ENCODE results near the gene ITGB1BP1.

The ITGB1BP1 gene

DNA sequence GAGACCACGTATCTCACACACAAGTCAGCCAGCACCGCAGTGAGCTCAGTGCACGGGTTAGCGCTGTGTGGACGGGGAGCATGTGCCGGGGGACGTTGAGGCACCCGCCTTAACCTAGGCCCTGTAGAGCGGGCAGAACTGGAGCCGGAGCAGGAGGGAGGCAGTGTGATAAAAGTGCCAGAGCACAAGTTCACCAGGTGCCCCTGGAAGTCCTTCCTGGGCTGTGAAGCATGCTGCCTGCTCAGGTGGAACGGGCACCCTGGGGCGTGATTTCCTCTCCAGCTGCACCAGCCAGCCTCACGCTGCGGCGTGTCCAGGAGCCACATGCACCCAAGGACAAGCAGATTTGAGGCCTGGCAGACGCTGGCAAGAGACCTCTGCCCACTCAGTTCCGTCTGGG lies 50.3 kb downstream of the ITGB1BP1 start:
- no peak for DNase-seq (ENCODE audit: extremely low read depth, low read depth)
- TF ChIP-seq, protein P1, sequence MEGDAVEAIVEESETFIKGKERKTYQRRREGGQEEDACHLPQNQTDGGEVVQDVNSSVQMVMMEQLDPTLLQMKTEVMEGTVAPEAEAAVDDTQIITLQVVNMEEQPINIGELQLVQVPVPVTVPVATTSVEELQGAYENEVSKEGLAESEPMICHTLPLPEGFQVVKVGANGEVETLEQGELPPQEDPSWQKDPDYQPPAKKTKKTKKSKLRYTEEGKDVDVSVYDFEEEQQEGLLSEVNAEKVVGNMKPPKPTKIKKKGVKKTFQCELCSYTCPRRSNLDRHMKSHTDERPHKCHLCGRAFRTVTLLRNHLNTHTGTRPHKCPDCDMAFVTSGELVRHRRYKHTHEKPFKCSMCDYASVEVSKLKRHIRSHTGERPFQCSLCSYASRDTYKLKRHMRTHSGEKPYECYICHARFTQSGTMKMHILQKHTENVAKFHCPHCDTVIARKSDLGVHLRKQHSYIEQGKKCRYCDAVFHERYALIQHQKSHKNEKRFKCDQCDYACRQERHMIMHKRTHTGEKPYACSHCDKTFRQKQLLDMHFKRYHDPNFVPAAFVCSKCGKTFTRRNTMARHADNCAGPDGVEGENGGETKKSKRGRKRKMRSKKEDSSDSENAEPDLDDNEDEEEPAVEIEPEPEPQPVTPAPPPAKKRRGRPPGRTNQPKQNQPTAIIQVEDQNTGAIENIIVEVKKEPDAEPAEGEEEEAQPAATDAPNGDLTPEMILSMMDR (IDR thresholded peaks at IDR 0.05; ENCODE audit: low read depth, low read length, missing control alignments): no peak

DNA sequence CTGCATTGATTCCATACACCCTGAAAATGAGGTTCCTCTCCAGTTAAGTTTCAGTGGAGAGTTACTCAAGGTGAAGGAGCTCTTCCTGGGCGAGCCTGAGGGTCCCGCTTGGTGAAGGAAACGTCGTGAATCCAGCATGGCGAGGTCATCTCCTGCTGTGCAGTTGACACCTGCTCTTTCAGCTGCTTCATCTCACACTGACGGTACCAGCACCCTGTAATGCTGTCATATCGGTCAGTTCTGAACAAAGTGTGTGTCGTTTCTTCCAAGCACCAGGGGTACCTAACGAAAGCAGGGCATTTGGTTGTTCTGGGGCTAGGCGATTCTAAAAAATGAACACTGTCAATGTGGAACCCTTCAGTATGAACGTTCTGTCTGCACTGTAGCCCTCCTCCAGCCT lies 52.6 kb downstream of the ITGB1BP1 start:
- TF ChIP-seq, protein P1 (IDR thresholded peaks at IDR 0.05; ENCODE audit: low read depth, low read length, missing control alignments): no peak
- no peak for DNase-seq (ENCODE audit: extremely low read depth, low read depth)
- H3K4me3 ChIP-seq (replicated peaks; ENCODE audit: low read depth, low read length): no peak overlapping the region

More for the DNA sequence above, 50.3 kb downstream of the ITGB1BP1 start:
- no peak overlapping the region for H3K4me3 ChIP-seq (replicated peaks; ENCODE audit: low read depth, low read length)

DNA sequence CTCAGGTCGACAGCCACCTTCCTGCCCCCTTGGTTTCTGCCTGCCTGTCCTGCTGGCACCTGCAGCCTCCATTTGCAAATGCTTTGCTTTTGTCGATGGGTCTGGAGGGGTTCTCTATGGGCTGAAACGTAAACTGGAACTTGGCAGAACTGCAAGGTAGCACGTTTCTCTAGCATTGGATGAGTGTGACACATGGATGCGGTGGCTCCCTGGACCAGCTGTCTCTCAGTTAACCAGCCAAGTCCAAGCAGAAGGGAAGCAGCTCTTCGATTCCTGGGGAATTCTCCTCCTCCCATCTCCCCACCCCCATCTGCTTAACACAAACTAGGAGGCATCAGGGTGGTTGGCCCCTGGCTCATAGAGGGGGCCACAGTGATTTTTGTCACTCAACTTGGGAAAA lies 57.3 kb downstream of the ITGB1BP1 start:
- TF ChIP-seq, protein P1 (IDR thresholded peaks at IDR 0.05; ENCODE audit: low read depth, low read length, missing control alignments): no peak
- no peak for DNase-seq (ENCODE audit: extremely low read depth, low read depth)
- H3K4me3 ChIP-seq (replicated peaks; ENCODE audit: low read depth, low read length): no peak overlapping the region

DNA sequence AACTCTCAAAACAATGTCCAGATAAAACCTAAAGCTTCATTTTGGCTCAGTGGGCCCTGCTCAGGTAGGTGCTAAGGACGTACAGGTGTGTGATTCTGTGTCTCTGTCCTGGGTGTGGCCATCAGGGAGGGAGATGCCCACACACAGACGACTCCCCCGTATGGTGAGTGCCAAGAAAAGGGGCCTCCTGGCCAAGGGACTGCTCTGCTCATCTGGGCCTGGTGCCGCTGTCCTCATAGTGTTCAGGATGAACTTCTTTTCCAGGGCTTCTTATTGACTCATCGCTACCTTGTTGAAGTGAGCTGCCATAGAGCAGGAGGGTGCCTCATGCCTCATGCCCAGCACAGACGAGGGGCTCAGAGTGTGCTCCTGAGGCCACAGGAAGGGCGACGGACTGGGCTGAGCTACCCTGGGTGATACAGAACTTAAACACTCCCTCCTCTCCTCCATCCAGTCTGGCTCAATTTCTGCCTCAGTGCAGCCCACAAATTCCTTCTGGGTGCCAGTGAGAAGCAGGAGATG lies 57.8 kb downstream of the ITGB1BP1 start:
- TF ChIP-seq, protein P1 (IDR thresholded peaks at IDR 0.05; ENCODE audit: low read depth, low read length, missing control alignments): no peak
- no peak overlapping the region for H3K4me3 ChIP-seq (replicated peaks; ENCODE audit: low read depth, low read length)
- DNase-seq (ENCODE audit: extremely low read depth, low read depth): no peak

DNA sequence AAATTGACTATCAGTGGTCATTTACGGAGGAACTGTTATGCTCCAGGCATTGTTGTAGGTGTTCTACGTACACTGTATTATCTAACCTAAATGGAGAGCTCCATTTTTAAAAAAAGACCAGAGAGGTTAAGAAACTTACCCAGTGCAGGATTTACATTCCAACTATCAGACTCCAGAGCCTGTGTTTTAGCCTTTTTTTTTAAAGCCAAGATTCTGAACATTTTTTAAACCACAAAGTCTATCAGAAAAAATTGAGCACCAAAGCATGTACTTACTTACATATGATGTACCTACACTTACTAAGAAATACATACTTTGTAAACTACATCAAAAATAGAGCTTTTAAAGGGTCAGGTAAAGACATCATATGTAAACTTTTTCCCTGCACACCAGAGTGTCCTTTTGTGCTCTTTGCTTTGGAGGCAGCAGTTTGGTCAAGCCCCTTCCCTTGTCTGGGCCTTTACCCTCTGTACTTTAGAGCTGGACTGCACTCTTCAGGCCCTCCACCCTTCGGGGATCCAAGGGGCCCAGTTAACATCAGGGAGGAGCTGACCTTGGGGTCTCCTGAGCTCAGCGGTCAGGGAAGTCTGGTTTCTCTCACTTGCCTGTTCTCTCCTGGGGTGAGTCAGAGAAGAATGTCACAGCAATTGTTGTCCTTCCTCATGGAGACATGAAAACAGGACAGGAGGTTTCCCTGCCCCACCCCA lies 58.4 kb downstream of the ITGB1BP1 start:
- no peak overlapping the region for H3K4me3 ChIP-seq (replicated peaks; ENCODE audit: low read depth, low read length)
- DNase-seq (ENCODE audit: extremely low read depth, low read depth): no peak
- TF ChIP-seq, protein P1 (IDR thresholded peaks at IDR 0.05; ENCODE audit: low read depth, low read length, missing control alignments): no peak

DNA sequence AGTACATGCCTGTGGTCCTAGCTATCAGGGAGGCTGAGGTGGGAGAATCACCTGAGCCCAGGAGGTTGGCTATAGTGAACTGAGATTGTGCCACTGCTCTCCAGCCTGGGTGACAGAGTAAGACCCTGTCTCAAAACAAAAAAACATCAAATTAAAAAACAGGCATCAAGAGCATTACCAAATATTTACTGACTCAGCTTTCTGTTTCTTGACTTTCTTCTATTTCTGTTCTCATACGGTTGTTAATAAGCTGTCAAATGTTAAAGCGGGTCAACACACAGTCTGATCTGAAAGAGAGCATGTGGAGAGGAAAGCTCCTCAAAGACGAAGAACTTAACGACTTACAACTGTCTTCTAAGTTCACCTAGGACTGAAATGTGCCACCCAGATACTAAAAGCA lies 59.0 kb downstream of the ITGB1BP1 start:
- no peak overlapping the region for H3K4me3 ChIP-seq (replicated peaks; ENCODE audit: low read depth, low read length)
- TF ChIP-seq, protein P1 (IDR thresholded peaks at IDR 0.05; ENCODE audit: low read depth, low read length, missing control alignments): no peak
- no peak for DNase-seq (ENCODE audit: extremely low read depth, low read depth)

Data from HFF-Myc (cell line).